ENCODE data around the gene RNF223.

DNA sequence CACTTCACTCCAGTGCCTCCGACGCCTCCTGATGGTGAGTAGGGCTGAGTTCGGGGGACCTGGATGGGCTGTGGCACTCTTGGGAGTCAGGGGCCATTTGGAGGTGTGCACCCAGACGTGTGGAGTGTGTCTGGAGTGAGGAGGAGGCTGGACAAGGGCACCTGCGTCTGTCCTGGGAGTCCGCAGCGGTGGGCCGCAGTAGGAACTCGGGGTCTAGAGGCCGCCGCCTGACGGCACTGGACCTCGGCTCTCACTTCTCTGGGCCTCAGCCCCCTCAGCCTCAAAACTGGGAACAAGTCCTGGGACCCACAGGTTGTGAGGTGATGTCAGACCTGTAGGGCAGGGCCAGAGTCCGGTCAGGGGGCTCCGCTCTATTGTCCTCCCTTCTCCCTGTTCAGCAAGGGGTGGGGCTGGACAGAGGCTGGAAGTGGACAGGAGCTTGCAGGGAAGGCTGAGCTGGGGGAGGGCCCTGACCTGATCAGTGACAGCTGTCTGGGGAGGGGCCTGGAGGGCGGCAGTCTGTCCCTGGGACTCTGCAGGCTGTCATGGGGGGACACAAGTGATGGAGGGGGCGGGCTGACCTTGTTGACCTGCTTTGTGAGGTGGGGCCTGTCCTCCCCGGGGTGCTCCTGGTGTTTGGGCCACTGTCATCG is 38.7 kb downstream of the RNF223 start:
- TF ChIP-seq EZH2 (IDR thresholded peaks at IDR 0.05; ENCODE audit: low read length), result no peak
- TF ChIP-seq, protein P1, sequence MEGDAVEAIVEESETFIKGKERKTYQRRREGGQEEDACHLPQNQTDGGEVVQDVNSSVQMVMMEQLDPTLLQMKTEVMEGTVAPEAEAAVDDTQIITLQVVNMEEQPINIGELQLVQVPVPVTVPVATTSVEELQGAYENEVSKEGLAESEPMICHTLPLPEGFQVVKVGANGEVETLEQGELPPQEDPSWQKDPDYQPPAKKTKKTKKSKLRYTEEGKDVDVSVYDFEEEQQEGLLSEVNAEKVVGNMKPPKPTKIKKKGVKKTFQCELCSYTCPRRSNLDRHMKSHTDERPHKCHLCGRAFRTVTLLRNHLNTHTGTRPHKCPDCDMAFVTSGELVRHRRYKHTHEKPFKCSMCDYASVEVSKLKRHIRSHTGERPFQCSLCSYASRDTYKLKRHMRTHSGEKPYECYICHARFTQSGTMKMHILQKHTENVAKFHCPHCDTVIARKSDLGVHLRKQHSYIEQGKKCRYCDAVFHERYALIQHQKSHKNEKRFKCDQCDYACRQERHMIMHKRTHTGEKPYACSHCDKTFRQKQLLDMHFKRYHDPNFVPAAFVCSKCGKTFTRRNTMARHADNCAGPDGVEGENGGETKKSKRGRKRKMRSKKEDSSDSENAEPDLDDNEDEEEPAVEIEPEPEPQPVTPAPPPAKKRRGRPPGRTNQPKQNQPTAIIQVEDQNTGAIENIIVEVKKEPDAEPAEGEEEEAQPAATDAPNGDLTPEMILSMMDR (optimal IDR thresholded peaks at IDR 0.05 in 1 of 3, IDR thresholded peaks at IDR 0.05 in 1 of 3, conservative IDR thresholded peaks at IDR 0.05 in 1 of 3; ENCODE audit: extremely low read depth in 1 of 3, insufficient read depth in 2 of 3, low read length in 3 of 3), result no peak
